ENCODE data around the gene SEL1L2.

SEL1L2 gene

GRCh38 chr20:13930281-13930680 is 60.1 kb downstream of the SEL1L2 start:
- DNase-seq (ENCODE audit: low spot score): peak; percentile 43

DNA sequence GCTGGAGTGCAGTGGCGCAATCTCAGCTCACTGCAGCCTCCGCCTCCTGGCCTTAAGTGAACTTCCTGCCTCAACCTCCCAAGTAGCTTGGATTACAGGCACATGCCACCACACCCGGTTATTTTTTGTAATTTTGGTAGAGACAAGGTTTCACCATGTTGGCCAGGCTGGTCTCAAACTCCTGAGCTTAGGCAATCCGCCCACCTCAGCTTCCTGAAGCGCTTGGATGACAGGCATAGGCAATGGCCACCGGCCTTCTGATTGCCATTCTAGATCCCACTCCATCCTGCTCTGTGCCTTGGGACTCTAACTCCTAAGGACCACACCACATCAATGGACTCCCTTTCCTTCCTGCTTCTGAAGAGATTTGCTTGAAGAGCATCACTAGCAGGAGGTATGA is 60.6 kb downstream of the SEL1L2 start:
- no peak for DNase-seq (ENCODE audit: low spot score)

- no peak for DNase-seq (ENCODE audit: low spot score)
These were observed 61.5 kb downstream of the SEL1L2 start for GRCh38 chr20:13928901-13929300.

DNA sequence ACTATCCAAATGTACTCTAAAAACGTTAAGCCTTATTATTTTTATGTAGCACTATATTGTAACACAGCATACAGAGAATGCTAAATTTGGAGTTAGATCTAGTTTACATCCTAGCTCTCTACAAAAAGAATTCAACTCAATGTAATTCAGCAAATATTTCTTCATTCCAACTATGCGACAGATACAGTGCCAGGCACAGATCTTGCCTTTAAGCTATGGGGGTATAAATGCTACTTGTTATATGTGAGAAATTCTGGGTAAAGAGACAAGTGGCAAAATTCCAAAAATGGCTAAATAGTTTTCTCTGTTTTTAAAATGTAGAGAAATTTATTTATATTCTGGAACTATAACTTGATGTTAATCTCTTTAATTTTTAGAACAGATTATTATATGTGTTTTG is 63.2 kb downstream of the SEL1L2 start:
- no peak for DNase-seq (ENCODE audit: low spot score)

DNA sequence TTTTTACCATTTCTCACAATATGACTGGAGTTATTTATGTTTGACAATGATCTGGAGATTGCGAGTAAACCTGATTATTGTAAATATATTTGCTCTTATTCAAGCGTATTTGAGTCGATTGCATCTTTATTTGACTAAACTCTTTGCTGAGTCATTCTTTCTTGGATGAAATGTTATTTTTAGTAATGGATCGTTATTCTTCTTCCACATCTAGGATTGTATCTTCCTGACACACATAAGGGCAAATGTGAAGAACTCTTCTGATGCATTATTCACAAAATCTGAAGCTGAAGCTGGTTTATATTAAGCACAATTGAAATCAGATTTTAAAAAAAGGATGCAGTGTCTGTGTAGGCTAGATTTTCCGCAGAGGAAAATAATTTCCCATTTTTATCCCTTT is 68.2 kb downstream of the SEL1L2 start:
- DNase-seq (ENCODE audit: low spot score): no peak

- no peak for DNase-seq (ENCODE audit: low spot score)
These were observed 75.1 kb downstream of the SEL1L2 start for GRCh38 chr20:13915284-13915683.

GRCh38 chr20:13913572-13913971 is 76.8 kb downstream of the SEL1L2 start:
- peak; percentile 18 for DNase-seq (ENCODE audit: low spot score)

DNA sequence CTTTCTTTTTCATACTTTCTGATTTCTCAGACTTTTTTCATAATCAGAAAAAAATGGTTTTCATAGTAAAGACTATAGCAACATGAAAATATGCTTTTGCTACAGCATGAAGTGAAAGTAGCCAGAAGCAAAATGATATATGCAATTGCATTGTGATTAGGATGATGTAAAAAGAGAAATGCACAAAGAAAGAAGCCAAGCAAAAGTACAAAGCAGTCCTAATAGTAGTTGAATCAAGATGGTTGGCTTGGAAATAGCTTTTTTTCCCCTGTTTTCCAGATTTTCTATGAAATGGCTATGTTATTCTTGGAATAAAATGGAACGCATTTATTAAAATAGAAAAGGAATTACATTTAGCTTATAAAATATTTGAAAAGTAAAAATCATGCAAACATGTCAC is 77.3 kb downstream of the SEL1L2 start:
- no peak for DNase-seq (ENCODE audit: low spot score)

- DNase-seq (ENCODE audit: low spot score): no peak
These were observed 79.9 kb downstream of the SEL1L2 start for GRCh38 chr20:13910492-13910891.

- DNase-seq (ENCODE audit: low spot score): no peak
These were observed 81.3 kb downstream of the SEL1L2 start for GRCh38 chr20:13909067-13909466.

DNA sequence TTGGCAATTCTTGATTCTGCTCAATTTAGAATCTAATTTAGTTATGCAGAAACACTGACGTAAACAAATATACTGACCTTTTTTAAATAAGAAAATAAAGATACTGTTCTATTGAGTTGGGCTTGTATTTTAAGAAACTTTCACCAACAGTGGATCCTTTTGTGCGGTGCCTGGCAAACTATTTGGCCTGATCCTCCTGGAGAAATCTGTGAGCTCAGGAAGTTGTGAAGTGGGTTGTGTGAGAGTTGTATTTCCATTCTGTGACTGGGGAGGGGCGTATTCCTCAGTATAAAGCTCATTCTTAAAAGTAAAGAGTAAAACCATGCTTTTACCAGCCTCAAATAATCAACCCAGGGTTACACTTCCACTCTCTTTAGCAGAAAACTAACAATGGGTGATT is 85.6 kb downstream of the SEL1L2 start:
- DNase-seq (ENCODE audit: low spot score): no peak

DNA sequence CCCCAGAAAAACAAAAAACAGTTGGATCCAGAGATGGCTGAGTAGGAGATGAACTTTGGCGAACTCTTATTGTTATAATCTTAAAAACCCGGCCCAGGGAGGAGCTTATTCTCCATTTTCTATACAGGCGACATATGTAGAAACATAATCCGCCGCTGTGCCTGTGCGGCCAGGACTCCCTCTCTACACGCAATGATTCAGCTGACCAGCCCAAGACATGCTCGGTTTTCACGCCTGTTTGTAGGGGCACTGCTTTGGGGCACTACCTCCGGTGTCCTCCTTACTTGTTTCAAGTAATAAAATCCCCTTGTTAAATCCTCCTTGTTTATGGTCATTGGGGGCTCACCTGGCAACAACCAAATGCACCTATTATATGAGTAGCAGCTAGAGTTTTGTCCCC is 89.9 kb downstream of the SEL1L2 start:
- DNase-seq (ENCODE audit: low spot score): no peak

DNA sequence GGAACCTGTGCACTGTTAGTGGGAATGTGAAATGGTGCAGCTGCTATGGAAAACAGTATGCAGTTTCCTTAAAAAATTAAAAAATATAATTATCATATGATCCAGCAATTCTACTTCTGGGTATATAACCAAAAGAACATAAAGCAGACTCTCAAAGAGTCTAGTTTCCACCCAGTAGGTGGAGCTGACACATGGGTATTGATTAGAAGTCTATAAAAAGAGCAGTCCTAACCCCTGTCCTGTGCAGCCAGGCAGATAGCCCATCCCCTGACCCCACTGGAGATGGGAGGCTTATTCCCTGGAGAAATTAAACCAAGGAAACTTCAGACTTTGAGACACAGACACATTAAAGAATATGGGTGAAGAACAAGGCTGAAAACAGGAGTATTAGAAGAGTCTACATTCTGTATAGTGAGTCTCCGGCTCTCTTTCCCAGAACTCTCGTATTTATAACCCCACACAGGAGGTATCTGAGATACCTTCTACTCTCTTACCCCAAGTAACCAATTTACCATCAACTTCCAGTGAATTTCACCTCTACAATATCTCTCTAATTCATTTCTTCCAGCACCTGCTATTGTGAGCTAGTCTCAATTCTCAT is 92.3 kb downstream of the SEL1L2 start:
- DNase-seq (ENCODE audit: low spot score): peak; percentile 30

DNA sequence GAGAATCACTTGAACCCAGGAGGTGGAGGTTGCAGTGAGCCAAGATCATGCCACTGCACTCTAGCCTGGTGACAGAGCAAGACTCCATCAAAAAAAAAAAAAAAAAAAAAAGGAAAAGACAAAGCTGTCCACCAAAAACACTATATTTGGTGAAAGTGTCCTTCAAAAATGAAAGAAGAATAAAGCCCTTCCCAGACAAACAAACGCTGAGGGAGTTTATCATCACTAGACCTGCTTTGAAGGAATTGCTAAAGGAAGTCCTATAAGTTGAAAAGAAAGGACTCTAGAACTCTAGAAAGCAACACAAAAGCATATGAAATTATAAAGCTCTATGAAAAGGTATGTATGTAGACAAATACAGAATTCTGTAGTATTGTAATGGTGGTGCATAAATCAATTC is 98.8 kb downstream of the SEL1L2 start:
- no peak for DNase-seq (ENCODE audit: low spot score)

DNA sequence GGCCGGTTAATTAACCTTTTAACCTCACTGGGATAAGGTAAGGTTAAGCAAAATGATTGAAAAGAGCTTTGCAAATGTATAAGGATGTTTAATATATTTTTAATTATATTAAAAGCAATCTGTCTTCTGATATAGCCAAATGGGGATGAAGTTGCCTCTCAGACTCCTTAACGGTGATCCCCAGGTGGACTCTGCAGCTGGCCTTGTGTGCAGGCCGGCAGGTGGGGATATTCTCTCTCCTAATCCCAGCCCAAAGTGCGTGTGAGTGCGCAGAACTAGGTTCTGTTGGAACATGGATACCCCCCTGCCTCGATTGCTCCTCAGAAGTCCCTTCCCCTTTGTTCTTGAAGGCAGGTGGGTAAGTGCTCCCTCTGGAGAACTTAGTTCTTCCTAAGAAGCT is 105.6 kb downstream of the SEL1L2 start:
- DNase-seq (ENCODE audit: low spot score): no peak

- peak; percentile 64 for DNase-seq (ENCODE audit: low spot score)
These were observed 107.0 kb downstream of the SEL1L2 start for GRCh38 chr20:13883425-13883824.

DNA sequence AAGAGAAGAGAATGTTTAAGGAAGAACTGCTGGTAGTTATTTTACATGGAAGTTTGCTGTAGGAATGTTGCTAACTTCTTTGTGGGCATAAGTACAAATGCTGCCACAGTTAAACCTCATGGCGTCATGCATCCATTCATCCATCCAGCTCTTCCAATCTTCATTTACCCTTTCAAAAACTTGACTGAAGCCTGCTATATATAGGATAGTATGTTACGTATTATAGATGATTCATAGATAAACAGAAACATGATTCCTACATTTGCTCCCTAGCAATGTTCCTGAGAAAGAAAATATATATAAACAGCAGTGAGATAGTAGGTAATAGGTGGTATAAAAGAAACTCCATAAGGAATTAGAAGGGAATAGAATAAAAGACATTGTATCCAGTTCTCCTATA is 111.8 kb downstream of the SEL1L2 start:
- DNase-seq (ENCODE audit: low spot score): no peak

- peak; percentile 12 for DNase-seq (ENCODE audit: low spot score)
These were observed 112.6 kb downstream of the SEL1L2 start for GRCh38 chr20:13877793-13878192.

GRCh38 chr20:13875265-13875811 is 115.1 kb downstream of the SEL1L2 start:
- DNase-seq (ENCODE audit: low spot score): no peak

- DNase-seq (ENCODE audit: low spot score): no peak
These were observed 115.8 kb downstream of the SEL1L2 start for GRCh38 chr20:13874394-13875157.

DNA sequence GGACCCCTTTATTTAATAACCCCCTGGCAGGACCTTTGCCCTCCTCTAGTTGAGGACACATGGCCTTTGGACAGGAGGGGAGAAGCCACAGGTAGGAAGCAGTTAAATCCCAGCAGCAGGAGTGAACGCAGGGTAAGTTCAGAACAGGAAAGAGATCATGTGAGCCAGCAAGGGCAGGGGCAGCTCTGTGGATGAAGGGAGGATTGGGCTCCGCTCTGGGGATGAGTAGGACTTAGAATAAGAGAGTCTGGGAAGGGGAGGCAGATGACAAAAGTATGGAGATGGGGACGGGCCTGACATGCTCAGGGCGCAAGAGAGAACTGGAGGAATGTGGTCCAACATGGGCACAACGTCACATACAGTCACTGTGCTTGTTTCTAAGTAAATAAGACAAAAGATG is 116.6 kb downstream of the SEL1L2 start:
- DNase-seq (ENCODE audit: low spot score): no peak

DNA sequence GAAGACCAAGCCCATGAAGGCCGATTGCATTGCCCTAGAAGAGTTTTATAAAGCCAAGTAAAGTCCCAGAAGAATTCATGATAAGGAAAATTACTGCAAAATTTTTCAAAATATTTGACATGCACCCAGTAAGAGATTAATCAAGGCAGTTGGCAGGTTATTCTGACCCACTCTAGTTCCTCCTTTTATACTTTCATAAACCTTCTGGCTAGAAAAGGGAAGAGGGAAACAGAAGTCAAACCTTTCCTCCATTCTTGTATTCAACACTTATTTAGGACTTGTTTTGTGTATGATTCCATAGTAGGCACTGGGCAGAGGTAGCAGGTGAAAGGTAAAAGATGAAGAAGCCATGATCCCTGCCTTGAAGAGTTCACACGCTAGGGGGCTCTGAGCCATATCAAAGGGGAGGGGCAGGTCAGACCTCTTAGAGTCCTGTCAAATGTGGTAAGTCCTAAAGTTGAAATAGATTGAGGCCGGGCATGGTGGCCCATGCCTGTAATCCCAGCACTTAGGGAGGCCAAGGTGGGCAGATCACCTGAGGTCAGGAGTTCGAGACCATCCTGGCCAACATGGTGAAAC is 120.2 kb downstream of the SEL1L2 start:
- no peak for DNase-seq (ENCODE audit: low spot score)

DNA sequence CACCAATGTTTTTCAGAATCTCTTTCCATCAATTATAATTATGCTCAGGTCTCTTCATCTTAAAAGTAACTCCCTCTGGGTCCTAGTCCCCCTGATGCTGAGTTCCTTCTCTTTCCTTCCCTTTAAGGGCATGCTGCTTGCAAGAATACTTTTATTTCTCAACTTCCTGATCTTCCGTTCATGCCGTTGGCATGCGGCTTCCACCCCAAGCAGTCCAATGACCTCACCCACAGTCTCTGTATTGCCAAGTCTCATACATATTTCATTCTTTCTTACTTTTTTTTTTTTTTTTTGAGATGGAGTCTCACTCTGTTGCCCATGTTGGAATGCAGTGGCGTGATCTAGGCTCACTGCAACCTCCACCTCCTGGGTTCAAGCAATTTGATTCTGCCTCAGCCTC is 122.1 kb downstream of the SEL1L2 start:
- peak; percentile 88 for DNase-seq (ENCODE audit: low spot score)
